K562 (cell line): ENCODE measurements around the gene VAMP8. TPM values are rescaled to one million over a fixed set of nuclear protein-coding genes. Genes with fewer than 3 reads are reported as not detected.

Experiments
- FOXA3 ChIP-seq, 2 experiments: fragments of 450-650 bp in 1 of 2; sonication (generic) in 1 of 2; formaldehyde crosslinking; IDR thresholded peaks in 1 of 2; conservative IDR thresholded peaks in 1 of 2; 2 replicates each; pipeline versions ENCODE4 v1.4.0 to v1.8.0; 2020 to 2022; ENCODE audit warnings: mild to moderate bottlenecking in 2 of 2, missing genetic modification reagents in 1 of 2
- FOXK1 ChIP-seq: sonication (generic); formaldehyde crosslinking; IDR thresholded peaks from 2 replicates; pipeline ENCODE4 v1.8.0; 2022; ENCODE audit warnings: missing genetic modification reagents, mild to moderate bottlenecking, borderline replicate concordance
- JUND ChIP-seq, 2 experiments: IDR thresholded peaks; 2 replicates in 1 of 2; 3 replicates in 1 of 2; pipeline ENCODE4 v1.6.1; 2011; ENCODE audit warnings: borderline replicate concordance in 2 of 2, low read depth in 2 of 2, low read length in 2 of 2, improper control_type of control experiment in 1 of 2, missing biosample characterization in 1 of 2, missing genetic modification characterization in 1 of 2, missing genetic modification reagents in 1 of 2
- LCOR ChIP-seq: sonication (generic); formaldehyde crosslinking; IDR thresholded peaks from 2 replicates; pipeline ENCODE4 v1.8.0; 2022; ENCODE audit warnings: mild to moderate bottlenecking, missing genetic modification reagents
- MYNN ChIP-seq, 2 experiments: sonication (generic); formaldehyde crosslinking in 1 of 2; IDR thresholded peaks; 2 replicates each; pipeline versions ENCODE4 v1.5.0 to v1.6.1; 2016 to 2020; ENCODE audit warnings: antibody characterized with exemption in 1 of 2, missing genetic modification reagents in 1 of 2
- PHF20 ChIP-seq: fragments of 450-650 bp; IDR thresholded peaks from 2 replicates; pipeline ENCODE4 v1.6.1; 2018; ENCODE audit not compliant: partially characterized antibody
- PKNOX1 ChIP-seq: fragments of 450-650 bp; IDR thresholded peaks from 2 replicates; pipeline ENCODE4 v1.6.1; 2016
- PTBP1 ChIP-seq: fragments of 200-400 bp; formaldehyde crosslinking; IDR thresholded peaks from 2 replicates; pipeline ENCODE4 v1.6.1; 2017; ENCODE audit warnings: low read depth, low read length
- TGIF2 ChIP-seq: sonication (generic); formaldehyde crosslinking; IDR thresholded peaks from 2 replicates; pipeline ENCODE4 v1.8.1; 2022; ENCODE audit warnings: mild to moderate bottlenecking, missing genetic modification reagents, moderate library complexity
- ZBTB7A ChIP-seq: IDR thresholded peaks from 2 replicates; pipeline ENCODE4 v1.6.1; 2011; ENCODE audit warnings: low read depth, mild to moderate bottlenecking, low read length, moderate library complexity, borderline replicate concordance; ENCODE audit not compliant: control insufficient read depth
- ZFPM2 ChIP-seq: fragments of 250-450 bp; sonication (Bioruptor Pico); IDR thresholded peaks from 2 replicates; pipeline ENCODE4 v1.5.1; 2022; ENCODE audit warnings: mild to moderate bottlenecking
- ZKSCAN8 ChIP-seq: fragments of 200-800 bp; sonication (Bioruptor generic); IDR thresholded peaks from 2 replicates; pipeline ENCODE4 v1.6.1; 2016; ENCODE audit warnings: missing genetic modification characterization, missing compliant biosample characterization
- ZNF134 ChIP-seq: fragments of 250-450 bp; sonication (Bioruptor Pico); conservative IDR thresholded peaks from 2 replicates; pipeline ENCODE4 v1.4.0; 2020
- ZNF175 ChIP-seq: fragments of 200-800 bp; sonication (Bioruptor generic); IDR thresholded peaks from 2 replicates; pipeline ENCODE4 v1.6.1; 2016; ENCODE audit warnings: low read depth, mild to moderate bottlenecking, missing genetic modification characterization, missing compliant biosample characterization
- ZNF232 ChIP-seq: sonication (generic); formaldehyde crosslinking; IDR thresholded peaks from 2 replicates; pipeline ENCODE4 v1.8.0; 2022; ENCODE audit warnings: mild to moderate bottlenecking, missing genetic modification reagents
- ZNF263 ChIP-seq: sonication (generic); formaldehyde crosslinking; IDR thresholded peaks from 2 replicates; pipeline ENCODE4 v1.8.0; 2022; ENCODE audit warnings: mild to moderate bottlenecking, missing genetic modification reagents, borderline replicate concordance
- polyA plus RNA-seq, 8 experiments: library from polyadenylated mRNA; depleted of rRNA in 4 of 8; stranded (reverse) in 5 of 8; unstranded in 3 of 8; fragments of >200 nt; fragmentation: Nextera tagmentation in 2 of 8; fragmentation: Illumina TruSeq in 1 of 8; extraction: Ambion mirVana in 2 of 8; extraction: Trizol in 1 of 8; gene quantifications; 2 replicates each; pipeline versions ENCODE4 v1.2.1 to v1.2.3, GENCODE V29; 2011 to 2014; ENCODE audit warnings: inconsistent platforms in 1 of 8, missing spikeins in 1 of 8
- total RNA-seq, 7 experiments: library from RNA; depleted of rRNA in 6 of 7; stranded (reverse); fragments of >200 nt in 6 of 7; fragmentation: Illumina TruSeq in 2 of 7; extraction: Trizol in 2 of 7; gene quantifications; 2 replicates each; pipeline versions ENCODE4 v1.2.1 to v1.2.3, GENCODE V29; 2011 to 2021; ENCODE audit warnings: low replicate concordance in 1 of 7
- TF ChIP-seq, protein P1 (sequence below), 3 experiments: IDR thresholded peaks in 2 of 3; conservative IDR thresholded peaks in 1 of 3; 2 replicates each; pipeline ENCODE4 v1.5.1; 2011 to 2012; ENCODE audit warnings: low read length in 3 of 3, mild to moderate bottlenecking in 3 of 3, control low read depth in 2 of 3, improper control_type of control experiment in 1 of 3, inconsistent platforms in 1 of 3, low read depth in 1 of 3, mixed read lengths in 1 of 3, moderate library complexity in 1 of 3; ENCODE audit not compliant: insufficient read depth in 2 of 3
- TF ChIP-seq, protein P2 (sequence below): fragments of 450-650 bp; conservative IDR thresholded peaks from 2 replicates; pipeline ENCODE4 v1.6.1; 2016; ENCODE audit warnings: missing genetic modification characterization, low read depth, mild to moderate bottlenecking, control low read depth, missing compliant biosample characterization
- TF ChIP-seq, protein P3 (sequence below): fragments of 200-800 bp; sonication (Bioruptor generic); IDR thresholded peaks from 2 replicates; pipeline ENCODE4 v1.6.1; 2017; ENCODE audit warnings: missing genetic modification characterization, missing compliant biosample characterization

The VAMP8 gene
- total and polyA plus RNA-seq, 9 of the 15 experiments (the other 6 are each of a cell fraction or from before 2014, with no cell fraction given): 107 to 571 (median 248) TPM

GRCh38 chr2:85584857-85585780 lies 7.7 kb downstream of the VAMP8 start (continued):
- TF ChIP-seq, protein P1, sequence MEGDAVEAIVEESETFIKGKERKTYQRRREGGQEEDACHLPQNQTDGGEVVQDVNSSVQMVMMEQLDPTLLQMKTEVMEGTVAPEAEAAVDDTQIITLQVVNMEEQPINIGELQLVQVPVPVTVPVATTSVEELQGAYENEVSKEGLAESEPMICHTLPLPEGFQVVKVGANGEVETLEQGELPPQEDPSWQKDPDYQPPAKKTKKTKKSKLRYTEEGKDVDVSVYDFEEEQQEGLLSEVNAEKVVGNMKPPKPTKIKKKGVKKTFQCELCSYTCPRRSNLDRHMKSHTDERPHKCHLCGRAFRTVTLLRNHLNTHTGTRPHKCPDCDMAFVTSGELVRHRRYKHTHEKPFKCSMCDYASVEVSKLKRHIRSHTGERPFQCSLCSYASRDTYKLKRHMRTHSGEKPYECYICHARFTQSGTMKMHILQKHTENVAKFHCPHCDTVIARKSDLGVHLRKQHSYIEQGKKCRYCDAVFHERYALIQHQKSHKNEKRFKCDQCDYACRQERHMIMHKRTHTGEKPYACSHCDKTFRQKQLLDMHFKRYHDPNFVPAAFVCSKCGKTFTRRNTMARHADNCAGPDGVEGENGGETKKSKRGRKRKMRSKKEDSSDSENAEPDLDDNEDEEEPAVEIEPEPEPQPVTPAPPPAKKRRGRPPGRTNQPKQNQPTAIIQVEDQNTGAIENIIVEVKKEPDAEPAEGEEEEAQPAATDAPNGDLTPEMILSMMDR (IDR thresholded peaks at IDR 0.05 in 2 of 3, conservative IDR thresholded peaks at IDR 0.05 in 1 of 3; ENCODE audit: insufficient read depth in 2 of 3, low read depth in 1 of 3, low read length in 3 of 3): no peak
- TF ChIP-seq ZKSCAN8 (CRISPR knock-in tag) (peak; percentile 61; the same call in 1 of the 2 replicates), ZNF134 (no peak), LCOR (CRISPR knock-in tag) (0 out of 2 replicates have a peak, but pooled peaks have one; percentile 19), ZNF175 (CRISPR knock-in tag) (peak; percentile 88), PKNOX1 (peak; percentile 90), TGIF2 (CRISPR knock-in tag) (no peak), FOXK1 (CRISPR knock-in tag) (0 out of 2 replicates have a peak, but pooled peaks have one; percentile 35), ZFPM2 (CRISPR knock-in tag) (no peak), JUND (IDR thresholded peaks at IDR 0.05; ENCODE audit: borderline replicate concordance, low read depth, low read length) (peak; percentile 94), JUND (tag; IDR thresholded peaks at IDR 0.05; ENCODE audit: borderline replicate concordance, low read depth, low read length) (peak; percentile 95; the same call in 2 of the 3 replicates), FOXA3 (CRISPR knock-in tag; conservative IDR thresholded peaks at IDR 0.05 in 1 of 2, IDR thresholded peaks at IDR 0.05 in 1 of 2) (peak; percentile 63 to 68; a peak in 3 of 4 replicates), ZNF232 (CRISPR knock-in tag) (no peak), ZNF263 (CRISPR knock-in tag) (peak; percentile 70; the same call in 1 of the 2 replicates), MYNN (IDR thresholded peaks at IDR 0.05) (peak; percentile 45; the same call in 1 of the 2 replicates), MYNN (CRISPR knock-in tag; IDR thresholded peaks at IDR 0.05) (no peak), ZBTB7A (peak; percentile 36; the same call in 1 of the 2 replicates), PHF20 (peak; percentile 18), PTBP1 (no peak)
- TF ChIP-seq, protein P2, sequence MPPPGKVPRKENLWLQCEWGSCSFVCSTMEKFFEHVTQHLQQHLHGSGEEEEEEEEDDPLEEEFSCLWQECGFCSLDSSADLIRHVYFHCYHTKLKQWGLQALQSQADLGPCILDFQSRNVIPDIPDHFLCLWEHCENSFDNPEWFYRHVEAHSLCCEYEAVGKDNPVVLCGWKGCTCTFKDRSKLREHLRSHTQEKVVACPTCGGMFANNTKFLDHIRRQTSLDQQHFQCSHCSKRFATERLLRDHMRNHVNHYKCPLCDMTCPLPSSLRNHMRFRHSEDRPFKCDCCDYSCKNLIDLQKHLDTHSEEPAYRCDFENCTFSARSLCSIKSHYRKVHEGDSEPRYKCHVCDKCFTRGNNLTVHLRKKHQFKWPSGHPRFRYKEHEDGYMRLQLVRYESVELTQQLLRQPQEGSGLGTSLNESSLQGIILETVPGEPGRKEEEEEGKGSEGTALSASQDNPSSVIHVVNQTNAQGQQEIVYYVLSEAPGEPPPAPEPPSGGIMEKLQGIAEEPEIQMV: 0 out of 2 replicates have a peak, but pooled peaks have one; percentile 30
- TF ChIP-seq, protein P3, sequence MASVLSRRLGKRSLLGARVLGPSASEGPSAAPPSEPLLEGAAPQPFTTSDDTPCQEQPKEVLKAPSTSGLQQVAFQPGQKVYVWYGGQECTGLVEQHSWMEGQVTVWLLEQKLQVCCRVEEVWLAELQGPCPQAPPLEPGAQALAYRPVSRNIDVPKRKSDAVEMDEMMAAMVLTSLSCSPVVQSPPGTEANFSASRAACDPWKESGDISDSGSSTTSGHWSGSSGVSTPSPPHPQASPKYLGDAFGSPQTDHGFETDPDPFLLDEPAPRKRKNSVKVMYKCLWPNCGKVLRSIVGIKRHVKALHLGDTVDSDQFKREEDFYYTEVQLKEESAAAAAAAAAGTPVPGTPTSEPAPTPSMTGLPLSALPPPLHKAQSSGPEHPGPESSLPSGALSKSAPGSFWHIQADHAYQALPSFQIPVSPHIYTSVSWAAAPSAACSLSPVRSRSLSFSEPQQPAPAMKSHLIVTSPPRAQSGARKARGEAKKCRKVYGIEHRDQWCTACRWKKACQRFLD (CRISPR knock-in tag): peak; percentile 78; the same call in 1 of the 2 replicates
